ENCODE measurements around the gene NSMCE1.
"Not testable (repeated sequence)": the region's sequence is repeated elsewhere in the genome, so short reads cannot be mapped to it uniquely, and the experiment has no call there.

NSMCE1 gene

GRCh38 chr16:27303256-27304100 lies 34.9 kb upstream of the NSMCE1 start:
- no peak for DNase-seq (ENCODE audit: low read depth in 2 of 2)

- no peak for DNase-seq (ENCODE audit: low read depth in 2 of 2)
These were observed 33.6 kb upstream of the NSMCE1 start for GRCh38 chr16:27302126-27302525.

GRCh38 chr16:27301236-27301861 lies 32.8 kb upstream of the NSMCE1 start:
- DNase-seq (ENCODE audit: low read depth in 2 of 2), result no peak

- no peak for DNase-seq (ENCODE audit: low read depth in 2 of 2)
These were observed 29.6 kb upstream of the NSMCE1 start for GRCh38 chr16:27298132-27298531.

- DNase-seq (ENCODE audit: low read depth in 2 of 2), result no peak
These were observed 24.8 kb upstream of the NSMCE1 start for GRCh38 chr16:27293343-27293742.

- no peak for DNase-seq (ENCODE audit: low read depth in 2 of 2)
These were observed 23.2 kb upstream of the NSMCE1 start for GRCh38 chr16:27291722-27292240.

- no peak for DNase-seq (ENCODE audit: low read depth in 2 of 2)
These were observed 22.5 kb upstream of the NSMCE1 start for GRCh38 chr16:27291106-27291505.

GRCh38 chr16:27290562-27290961 lies 22.0 kb upstream of the NSMCE1 start:
- DNase-seq (ENCODE audit: low read depth in 2 of 2), result no peak

GRCh38 chr16:27289669-27290068 lies 21.1 kb upstream of the NSMCE1 start:
- DNase-seq (ENCODE audit: low read depth in 2 of 2), result no peak

GRCh38 chr16:27288313-27288712 lies 19.7 kb upstream of the NSMCE1 start:
- not testable (repeated sequence) for DNase-seq (ENCODE audit: low read depth in 2 of 2)

- no peak for DNase-seq (ENCODE audit: low read depth in 2 of 2)
These were observed 19.3 kb upstream of the NSMCE1 start for GRCh38 chr16:27287887-27288286.

GRCh38 chr16:27287051-27287811 lies 18.7 kb upstream of the NSMCE1 start:
- DNase-seq (ENCODE audit: low read depth in 2 of 2), result no peak

GRCh38 chr16:27286451-27286850 lies 17.9 kb upstream of the NSMCE1 start:
- DNase-seq (ENCODE audit: low read depth in 2 of 2), result no peak

GRCh38 chr16:27285676-27286196 lies 17.2 kb upstream of the NSMCE1 start:
- DNase-seq (ENCODE audit: low read depth in 2 of 2), result no peak

GRCh38 chr16:27284865-27285675 lies 16.5 kb upstream of the NSMCE1 start:
- DNase-seq (ENCODE audit: low read depth in 2 of 2), result no peak

GRCh38 chr16:27281243-27281642 lies 12.7 kb upstream of the NSMCE1 start:
- no peak for DNase-seq (ENCODE audit: low read depth in 2 of 2)

GRCh38 chr16:27275394-27275793 lies 6.8 kb upstream of the NSMCE1 start:
- no peak for DNase-seq (ENCODE audit: low read depth in 2 of 2)

- DNase-seq (ENCODE audit: low read depth in 2 of 2), result not testable (repeated sequence)
These were observed 5.9 kb upstream of the NSMCE1 start for GRCh38 chr16:27274424-27274874.

- no peak for DNase-seq (ENCODE audit: low read depth in 2 of 2)
These were observed 5.3 kb upstream of the NSMCE1 start for GRCh38 chr16:27273670-27274423.

GRCh38 chr16:27273330-27273669 lies 4.7 kb upstream of the NSMCE1 start:
- no peak for DNase-seq (ENCODE audit: low read depth in 2 of 2)
